Lower leg skin (tissue), 3 donors: ENCODE data around the gene PFDN1.

Experiments
- CTCF ChIP-seq, 3 donors: fragments of 450-650 bp; IDR thresholded peaks; one replicate each; pipeline ENCODE4 v1.5.1; 2016; ENCODE audit warnings: antibody characterized with exemption in 3 of 3, mild to moderate bottlenecking in 3 of 3, moderate library complexity in 2 of 3
- POLR2A ChIP-seq, 2 donors: fragments of 450-650 bp; IDR thresholded peaks; one replicate each; pipeline ENCODE4 v1.6.1; 2016 to 2017; ENCODE audit warnings: antibody characterized with exemption in 2 of 2, mild to moderate bottlenecking in 1 of 2, moderate library complexity in 1 of 2

GRCh38 chr5:140242890-140243585, 59.9 kb downstream of the PFDN1 start:
- no peak for TF ChIP-seq POLR2A (IDR thresholded peaks at IDR 0.05)
- TF ChIP-seq CTCF (IDR thresholded peaks at IDR 0.05): no peak
